ENCODE results near the gene RANBP1.
A peak's percentile ranks its signal among the peaks of the same experiment; 100 is the strongest.

RANBP1 gene

DNA sequence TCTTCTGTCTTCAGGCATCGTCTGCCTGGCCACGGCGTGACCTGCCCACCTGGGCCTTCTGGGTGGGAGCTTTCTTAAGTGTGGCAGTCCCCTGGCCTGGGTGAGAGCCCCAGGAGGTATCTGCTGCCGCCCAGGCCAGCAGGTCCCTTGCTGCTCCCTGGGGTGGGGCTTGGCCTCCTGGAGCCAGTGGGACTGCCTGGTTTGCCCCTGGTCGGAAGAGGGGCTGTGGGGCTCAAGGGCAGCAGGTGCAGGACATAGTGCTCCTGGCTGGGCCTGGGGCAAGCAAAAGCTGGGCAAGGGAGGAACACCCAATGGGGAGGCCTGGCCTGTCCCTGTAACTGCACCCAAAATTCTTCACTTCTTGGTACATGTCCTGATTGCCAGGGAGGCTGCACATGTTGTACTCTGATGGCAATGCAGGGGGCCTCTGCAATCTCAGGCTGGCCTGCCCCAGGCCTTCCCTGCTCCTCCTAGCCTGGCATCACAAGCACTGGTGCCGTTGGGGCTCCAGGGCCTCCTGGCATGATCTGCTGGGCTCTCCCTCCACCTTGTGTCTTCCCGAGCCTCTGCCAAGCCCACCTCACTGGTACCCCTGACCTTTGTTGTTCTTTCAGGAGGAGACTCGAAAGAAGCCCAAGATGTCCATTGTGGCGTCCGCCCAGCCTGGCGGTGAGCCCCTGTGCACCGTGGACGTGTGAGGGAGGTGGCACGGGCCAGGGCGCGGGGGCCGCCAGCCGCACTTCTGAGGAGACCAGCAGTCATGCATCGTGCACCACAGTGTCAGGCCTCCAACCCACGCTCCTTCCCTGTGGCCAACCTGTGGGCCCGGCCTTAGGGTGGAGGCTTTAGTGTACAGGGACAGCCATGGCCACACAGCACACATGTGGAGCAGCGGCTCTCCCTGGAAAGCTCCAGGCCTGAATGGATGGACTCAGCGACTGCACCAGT is 6.2 kb upstream of the RANBP1 start:
- DNase-seq: no peak

DNA sequence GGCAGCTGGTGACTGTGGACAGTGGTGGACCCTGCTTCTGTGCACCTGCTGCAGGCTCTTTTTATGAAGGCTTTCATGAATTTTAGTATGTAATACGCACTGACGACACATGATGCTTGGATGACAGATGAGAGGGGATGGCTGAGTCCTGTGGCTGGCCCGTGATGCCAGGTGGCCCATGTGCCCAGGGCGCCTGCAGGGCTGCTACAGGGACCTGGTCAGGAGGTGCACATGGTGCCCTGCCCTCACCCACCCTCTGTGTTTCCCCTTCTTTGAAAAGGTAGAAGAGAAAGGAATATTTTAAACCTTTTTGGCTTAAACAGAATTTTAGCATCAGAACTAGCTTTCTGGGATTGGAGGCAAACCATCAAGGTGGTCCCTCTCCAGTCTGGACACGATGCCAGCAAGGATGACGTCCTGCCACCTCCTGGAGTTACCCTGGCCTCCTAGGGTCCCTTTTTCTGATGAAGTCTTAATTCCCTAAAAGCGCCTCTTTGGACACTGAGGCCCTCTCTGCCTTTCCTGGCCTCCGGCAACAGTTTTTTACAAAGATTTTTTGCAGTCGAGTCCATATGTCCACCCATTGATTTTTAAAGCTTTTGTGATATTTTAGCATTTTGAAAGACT is 5.4 kb upstream of the RANBP1 start:
- DNase-seq: no peak

DNA sequence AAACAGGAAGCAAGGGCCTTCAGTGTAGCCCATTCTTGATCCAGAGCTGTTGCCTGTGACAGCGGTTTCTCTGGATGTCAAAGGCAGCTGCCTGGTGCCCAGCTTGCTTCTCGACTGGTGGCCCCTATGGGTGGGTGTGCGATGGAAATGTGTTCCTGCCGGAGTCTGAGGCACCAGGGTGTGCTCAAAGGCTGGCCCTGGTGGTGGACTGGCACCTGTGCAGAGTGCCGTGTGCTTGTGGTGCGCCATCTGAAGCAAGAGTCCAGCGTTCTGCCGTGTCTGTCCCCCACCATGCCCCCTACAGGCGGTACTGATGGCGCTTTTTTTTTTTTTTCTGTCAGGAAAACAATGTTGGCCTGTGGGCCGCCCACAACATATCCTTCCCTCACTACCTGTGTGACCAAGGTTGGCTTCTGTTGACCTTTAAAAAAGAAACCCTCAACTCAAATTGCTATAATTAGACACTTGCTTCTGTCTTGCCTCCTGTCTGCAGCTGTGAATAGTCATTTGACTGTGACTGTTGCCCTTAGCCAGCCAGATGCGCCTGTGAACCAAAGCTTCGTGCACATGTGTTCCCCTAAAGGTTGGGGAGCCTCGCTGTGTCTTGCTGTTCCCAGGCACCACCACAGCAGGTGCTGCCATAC is 4.7 kb upstream of the RANBP1 start:
- DNase-seq: no peak

GRCh38 chr22:20111689-20112622 is 3.9 kb upstream of the RANBP1 start:
- no peak for DNase-seq

DNA sequence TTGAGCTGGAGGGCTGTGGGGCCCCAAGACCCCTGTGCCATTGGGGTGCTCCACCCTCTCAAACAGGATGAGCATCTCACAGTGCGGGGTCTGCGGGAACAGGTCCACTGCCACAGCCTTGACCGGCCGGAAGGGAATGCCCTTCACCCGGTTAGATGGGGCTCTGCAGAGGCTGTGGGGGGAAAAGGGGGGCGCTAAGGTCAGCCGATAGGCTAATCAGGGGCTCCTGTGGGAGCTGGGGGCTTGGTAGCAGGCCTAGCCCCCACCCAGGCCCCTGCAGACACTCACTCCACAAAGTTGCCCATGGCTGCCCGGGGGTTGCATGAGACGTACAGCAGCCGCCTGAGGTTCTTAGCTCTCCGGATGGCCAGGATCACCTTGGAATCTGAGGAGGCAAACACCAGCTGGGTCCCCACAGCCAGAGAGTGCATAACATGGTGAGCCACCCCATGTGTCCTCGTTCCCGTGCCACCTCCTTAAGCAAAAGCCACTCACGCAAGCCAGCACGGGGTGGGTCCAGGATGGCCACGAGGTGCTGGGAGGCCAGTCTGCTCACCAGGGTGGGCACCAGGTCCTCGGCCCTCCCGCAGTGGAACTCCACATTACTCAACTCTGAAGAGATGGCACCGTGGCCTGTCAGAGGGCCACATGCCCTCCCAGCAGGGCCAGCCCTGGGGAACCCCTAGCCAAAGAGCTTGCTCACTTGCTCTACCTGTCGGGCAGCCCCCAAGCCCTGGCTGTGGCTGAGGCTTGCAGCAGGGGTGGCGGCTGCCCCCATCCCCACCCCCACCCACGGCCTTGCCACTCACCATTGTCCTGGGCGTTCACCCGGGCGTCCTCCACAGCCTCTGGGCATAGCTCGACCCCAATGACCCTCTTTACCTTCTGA is 3.0 kb upstream of the RANBP1 start:
- no peak for DNase-seq

- DNase-seq: no peak
Measured at GRCh38 chr22:20113551-20114310, 2.2 kb upstream of the RANBP1 start.

DNA sequence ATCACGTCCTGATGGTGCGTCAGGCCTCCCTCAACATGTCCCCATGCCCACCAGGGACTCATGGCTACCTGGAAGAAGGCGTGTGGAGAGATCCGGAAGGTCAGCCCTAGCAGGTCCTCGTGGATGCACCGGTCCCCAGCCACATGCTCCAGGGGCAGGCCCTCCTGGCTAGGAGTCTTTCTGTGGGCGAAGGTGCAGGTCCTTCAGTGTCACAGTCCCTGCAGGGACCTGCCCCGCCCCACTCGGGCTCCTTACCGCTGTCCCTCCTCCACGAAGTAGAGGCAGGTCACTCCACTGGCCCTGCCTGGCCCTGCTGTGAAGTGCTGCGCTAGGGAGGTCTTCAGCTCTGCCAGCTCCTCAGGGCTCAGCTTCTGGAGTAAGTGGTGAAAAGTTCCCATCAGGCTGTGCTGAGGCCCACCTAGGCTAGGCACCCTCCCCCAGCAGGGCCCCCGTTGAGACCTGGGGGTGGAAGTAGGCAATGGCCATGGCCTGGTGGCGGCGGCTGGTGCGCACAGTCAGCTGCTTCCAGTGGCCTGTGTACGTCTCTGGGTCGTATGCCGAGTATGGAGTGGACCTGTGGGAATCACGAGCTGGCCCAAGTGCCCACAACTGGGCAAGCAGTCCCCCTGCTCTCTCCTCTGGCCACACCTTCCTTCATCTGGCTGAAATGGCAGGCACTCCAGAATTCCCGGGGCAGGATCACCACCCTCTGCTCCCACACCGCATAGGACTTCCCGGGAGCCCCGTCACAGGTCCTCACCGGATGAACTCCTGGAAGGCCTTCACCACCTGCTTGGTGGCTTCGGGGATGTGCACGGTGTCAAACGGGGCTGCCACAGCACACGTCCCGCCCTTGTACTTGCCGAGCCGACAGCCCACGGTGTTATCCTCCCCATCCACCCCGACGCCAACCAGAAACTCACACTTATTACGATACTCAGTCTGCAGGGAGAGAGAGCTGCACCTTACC is 1.1 kb upstream of the RANBP1 start:
- DNase-seq: no peak

- no peak for DNase-seq
Measured at GRCh38 chr22:20116376-20116950, 559 bp downstream of the RANBP1 start.

DNA sequence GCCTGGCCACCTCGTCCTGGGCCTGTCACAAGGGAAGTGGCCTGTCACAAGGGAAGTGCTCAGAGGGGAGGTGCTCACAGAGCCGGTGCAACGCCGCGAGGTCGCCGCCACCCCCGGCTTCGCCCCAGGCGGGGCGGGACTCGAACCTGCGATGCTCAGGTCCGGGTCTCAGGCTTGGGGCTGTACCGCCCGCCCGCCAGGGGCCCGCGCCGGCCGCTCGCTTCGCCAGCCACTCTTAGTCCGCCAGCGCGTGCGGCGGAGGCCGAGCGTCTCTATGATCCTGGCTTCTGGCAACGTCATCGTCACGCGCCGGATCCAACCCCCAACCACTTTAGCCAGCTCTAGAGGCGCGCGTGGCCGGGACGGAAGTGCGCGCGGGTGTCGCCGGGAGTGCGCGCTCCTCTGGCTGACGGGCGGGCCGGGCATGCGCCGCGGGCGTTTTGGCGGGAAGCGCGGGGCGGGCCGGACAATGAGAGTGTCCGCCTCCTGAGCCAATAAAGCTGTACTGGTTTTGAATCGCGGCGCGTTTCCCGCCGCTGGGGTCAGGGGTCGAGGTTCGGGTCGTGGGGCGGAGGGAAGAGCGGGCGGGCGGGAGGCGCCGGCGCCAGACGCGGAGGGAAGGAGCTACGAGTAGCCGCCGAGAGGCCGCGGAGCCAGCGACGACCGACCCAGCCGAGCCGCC is 1.2 kb downstream of the RANBP1 start, which contains the start of gene TRMT2A:
Gene TRMT2A, minus strand, starts transcription at position 276 of the 682 bp plus-strand sequence. CDS start 320 bp downstream, outside the sequence.
- DNase-seq: peak; percentile 87

DNA sequence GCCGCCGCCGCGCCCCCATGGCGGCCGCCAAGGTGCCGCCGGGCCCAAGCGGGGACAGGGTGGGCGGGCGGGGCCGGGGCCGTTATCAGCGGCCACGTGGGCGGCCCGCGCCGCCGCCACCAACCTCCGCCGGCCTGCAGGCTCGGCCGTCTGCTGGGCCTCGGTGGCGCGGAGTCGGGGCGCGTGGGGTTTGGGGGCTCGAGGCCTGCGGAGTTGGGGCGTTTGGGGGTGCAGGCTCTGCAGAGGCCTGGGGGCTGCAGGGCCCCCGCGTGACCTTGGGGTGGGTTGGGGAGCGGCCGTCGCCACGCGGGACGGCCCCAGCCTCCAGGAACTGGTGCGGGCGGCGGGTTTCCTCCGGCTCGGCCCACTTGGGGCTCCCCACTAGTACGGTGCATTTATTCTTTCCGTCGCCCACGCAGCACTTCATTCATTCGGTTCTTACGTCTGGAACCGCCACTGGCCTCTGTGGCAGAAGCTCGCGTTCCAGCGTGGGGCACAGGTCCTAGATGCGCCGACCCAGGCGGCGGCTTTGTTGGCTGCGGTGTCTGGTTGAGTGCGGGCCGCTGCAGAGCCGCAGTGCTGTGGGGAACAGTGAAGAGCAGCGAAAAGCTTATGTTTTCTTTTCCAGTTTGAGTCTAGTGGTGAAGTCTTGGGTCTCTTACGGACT is 1.9 kb downstream of the RANBP1 start:
- no peak for DNase-seq

DNA sequence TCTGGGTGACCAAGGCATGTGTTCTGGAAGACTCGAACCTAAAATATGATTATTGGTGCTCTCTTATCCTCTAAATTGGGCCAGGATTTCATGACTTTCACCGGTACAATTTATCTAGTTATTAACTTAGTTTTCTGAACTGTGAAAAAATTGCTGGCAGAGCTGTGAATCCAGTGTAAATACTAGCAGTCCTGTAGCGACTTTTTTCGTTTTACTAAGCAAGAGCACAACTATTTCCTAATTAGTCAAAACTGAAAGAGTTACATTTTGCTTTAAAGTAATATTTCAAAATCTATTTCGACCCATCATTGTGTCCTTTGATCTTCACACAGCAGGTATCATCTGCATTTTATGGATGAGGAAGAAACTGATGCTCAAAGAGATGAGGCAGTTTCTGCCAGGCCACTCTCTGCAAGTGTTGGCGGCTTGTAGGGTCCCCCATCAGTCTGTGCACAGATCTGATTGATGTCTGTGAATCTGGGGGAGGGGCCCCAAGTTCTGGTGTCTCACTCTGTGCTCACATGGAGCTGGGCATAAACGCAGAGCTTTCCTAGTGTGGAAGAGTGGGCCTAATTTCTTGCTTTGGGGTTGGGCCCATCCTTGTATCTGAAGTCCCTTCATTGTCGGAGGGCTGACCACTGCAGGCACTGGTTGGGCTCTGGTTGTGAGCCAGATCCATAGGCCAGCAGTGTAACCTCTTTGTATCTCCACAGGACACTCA is 2.6 kb downstream of the RANBP1 start:
- no peak for DNase-seq

- DNase-seq: no peak
Measured at GRCh38 chr22:20121856-20122415, 6.0 kb downstream of the RANBP1 start.

GRCh38 chr22:20123366-20124082 is 7.6 kb downstream of the RANBP1 start:
- no peak for DNase-seq

DNA sequence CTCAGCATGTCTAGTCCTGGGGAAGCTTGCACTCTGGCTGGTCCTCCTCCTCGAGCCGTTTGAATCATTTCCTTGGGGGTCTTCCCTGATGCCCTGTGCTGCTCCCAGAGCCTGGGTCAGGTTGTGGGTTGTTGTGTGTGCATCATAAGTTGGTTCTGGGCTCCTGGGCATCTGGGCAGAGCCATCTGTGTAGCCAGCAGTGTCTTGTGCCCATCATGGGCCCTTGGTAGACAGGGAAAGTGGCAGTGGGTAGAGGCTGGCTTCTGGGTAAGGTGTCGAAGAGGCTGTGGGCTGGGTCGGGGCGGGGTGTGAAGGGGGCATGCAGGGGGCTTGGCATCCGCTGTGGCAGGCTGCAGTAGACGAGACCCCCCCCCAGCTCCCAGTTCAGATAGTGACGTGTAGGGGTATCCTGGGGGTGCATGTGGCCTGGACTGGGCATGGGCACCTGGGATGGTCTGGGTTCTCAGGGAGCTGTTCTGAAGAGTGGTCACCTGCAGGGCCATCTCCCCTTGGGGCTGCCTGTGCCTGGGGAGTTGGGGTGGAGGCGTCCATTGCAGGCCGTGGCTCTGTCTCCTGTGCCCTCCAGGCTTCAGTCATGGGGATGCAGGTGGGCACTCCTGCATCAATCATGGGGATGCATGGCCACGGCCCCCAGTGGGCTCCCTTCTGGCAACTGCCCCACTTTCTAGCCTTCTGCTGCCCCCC is 8.3 kb downstream of the RANBP1 start:
- DNase-seq: no peak
